ENCODE results near the gene HSPA4.

GRCh38 chr5:133017964-133018363 lies 33.8 kb upstream of the HSPA4 start:
- TF ChIP-seq CTCF (IDR thresholded peaks at IDR 0.05) (no peak), POLR2A (IDR thresholded peaks at IDR 0.05) (no peak)
